Caco-2 (cell line): ENCODE results near the gene RAB32. TPM values are rescaled to one million over a fixed set of nuclear protein-coding genes. Genes with fewer than 3 reads are reported as not detected.
A peak's percentile ranks its signal among the peaks of the same experiment; 100 is the strongest.

Experiments
- BruUV-seq: library from RNA; stranded (reverse); fragments of 400-500 nt; replicated peaks from 2 replicates; lab custom pipeline; 2021; lab: Mats Ljungman, UMichigan
- CTCF ChIA-PET: fragments of 300-600 bp; sonication (Branson Sonifier 250); formaldehyde crosslinking; loops from one replicate; lab custom pipeline; 2022; ENCODE audit warnings: antibody characterized with exemption; lab: Charles Lee
- POLR2A ChIA-PET: fragments of 300-600 bp; sonication (Branson Sonifier 250); formaldehyde crosslinking; loops from one replicate; lab custom pipeline; 2022; ENCODE audit warnings: antibody characterized with exemption; lab: Charles Lee
- DNase-seq, 2 experiments: peaks; one replicate each; pipeline versions ENCODE4 v3.0.0 to v3.0.0-alpha.2; 2020 to 2022
- H3K27me3 ChIP-seq: replicated peaks from 2 replicates; pipeline ENCODE4 v1.6.0; 2011; ENCODE audit warnings: low read length; ENCODE audit not compliant: control insufficient read depth, insufficient read depth
- H3K36me3 ChIP-seq: 2 replicates; pipeline ENCODE4 v1.5.1; 2011; ENCODE audit warnings: low read length; ENCODE audit not compliant: control insufficient read depth, insufficient read depth
- H3K4me1 ChIP-seq: fragments of 250-450 bp; sonication (Bioruptor Pico); 2 replicates; pipeline ENCODE4 v1.5.1; 2020; ENCODE audit warnings: mild to moderate bottlenecking
- H3K4me3 ChIP-seq: 2 replicates; pipeline ENCODE4 v1.5.1; 2011; ENCODE audit warnings: low read depth, mild to moderate bottlenecking, control low read depth, low read length
- H3K9me3 ChIP-seq: fragments of 250-450 bp; sonication (Bioruptor Pico); 2 replicates; pipeline ENCODE4 v1.5.1; 2020; ENCODE audit warnings: mild to moderate bottlenecking, moderate library complexity
- H3K27ac Mint-ChIP-seq: one replicate; pipeline ENCODE4 v1.8.0; 2022; ENCODE audit warnings: mixed read lengths; ENCODE audit not compliant: unreplicated experiment
- H3K27me3 Mint-ChIP-seq: one replicate; pipeline ENCODE4 v1.8.0; 2022; ENCODE audit warnings: mixed read lengths; ENCODE audit not compliant: insufficient read depth, unreplicated experiment
- H3K36me3 Mint-ChIP-seq: one replicate; pipeline ENCODE4 v1.8.0; 2022; ENCODE audit warnings: mild to moderate bottlenecking, mixed read lengths; ENCODE audit not compliant: insufficient read depth, unreplicated experiment
- H3K4me1 Mint-ChIP-seq: one replicate; pipeline ENCODE4 v1.8.0; 2022; ENCODE audit warnings: low read depth, mixed read lengths; ENCODE audit not compliant: unreplicated experiment
- H3K4me3 Mint-ChIP-seq: one replicate; pipeline ENCODE4 v1.8.0; 2022; ENCODE audit warnings: mild to moderate bottlenecking, moderate library complexity, mixed read lengths; ENCODE audit not compliant: unreplicated experiment
- H3K9me3 Mint-ChIP-seq: one replicate; pipeline ENCODE4 v1.8.0; 2022; ENCODE audit warnings: mixed read lengths; ENCODE audit not compliant: unreplicated experiment
- intact Hi-C: fragments of 100-400 bp; cut with micrococcal nuclease; formaldehyde crosslinking; loops from one replicate; pipeline ENCODE4 v1.10.0; 2022; ENCODE audit not compliant: unreplicated experiment
- total RNA-seq: library from RNA; stranded (reverse); gene quantifications from 2 replicates; pipeline ENCODE4 v1.2.3, GENCODE V29; 2022
- TF ChIP-seq, protein P1 (sequence below), 2 experiments: fragments of 200-600 bp in 1 of 2; IDR thresholded peaks; 1 replicate in 1 of 2; 2 replicates in 1 of 2; pipeline versions ENCODE4 v1.5.1 to v1.8.0; 2011 to 2022; ENCODE audit warnings: antibody characterized with exemption in 1 of 2, control low read depth in 1 of 2, inconsistent platforms in 1 of 2, low read depth in 1 of 2, low read length in 1 of 2, mild to moderate bottlenecking in 1 of 2, moderate library complexity in 1 of 2; ENCODE audit not compliant: insufficient read depth in 1 of 2, severe bottlenecking in 1 of 2, unreplicated experiment in 1 of 2

Gene RAB32
- total RNA-seq, 1 experiment from 2014 or later, result 11.8 TPM

DNA sequence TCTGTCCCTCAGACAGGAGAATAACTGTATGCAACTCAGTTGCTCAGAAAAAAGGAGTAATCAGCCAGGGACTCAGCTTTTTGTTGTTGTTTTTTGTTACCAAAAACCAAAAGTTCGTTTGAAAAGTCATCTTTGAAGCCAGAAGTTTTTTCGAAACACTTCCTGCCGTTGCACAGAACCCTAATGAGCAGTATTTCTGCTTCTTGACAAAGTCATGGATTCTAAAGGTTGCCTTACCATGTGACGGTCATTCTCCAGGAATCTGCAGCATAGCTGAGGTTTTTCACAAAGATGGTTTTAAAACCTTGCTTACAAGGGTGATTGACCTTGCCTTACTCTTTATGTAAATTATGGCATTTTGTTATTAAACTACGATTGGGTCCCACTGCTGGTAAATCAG, 1.9 kb downstream of the RAB32 start:
- TF ChIP-seq, protein P1, sequence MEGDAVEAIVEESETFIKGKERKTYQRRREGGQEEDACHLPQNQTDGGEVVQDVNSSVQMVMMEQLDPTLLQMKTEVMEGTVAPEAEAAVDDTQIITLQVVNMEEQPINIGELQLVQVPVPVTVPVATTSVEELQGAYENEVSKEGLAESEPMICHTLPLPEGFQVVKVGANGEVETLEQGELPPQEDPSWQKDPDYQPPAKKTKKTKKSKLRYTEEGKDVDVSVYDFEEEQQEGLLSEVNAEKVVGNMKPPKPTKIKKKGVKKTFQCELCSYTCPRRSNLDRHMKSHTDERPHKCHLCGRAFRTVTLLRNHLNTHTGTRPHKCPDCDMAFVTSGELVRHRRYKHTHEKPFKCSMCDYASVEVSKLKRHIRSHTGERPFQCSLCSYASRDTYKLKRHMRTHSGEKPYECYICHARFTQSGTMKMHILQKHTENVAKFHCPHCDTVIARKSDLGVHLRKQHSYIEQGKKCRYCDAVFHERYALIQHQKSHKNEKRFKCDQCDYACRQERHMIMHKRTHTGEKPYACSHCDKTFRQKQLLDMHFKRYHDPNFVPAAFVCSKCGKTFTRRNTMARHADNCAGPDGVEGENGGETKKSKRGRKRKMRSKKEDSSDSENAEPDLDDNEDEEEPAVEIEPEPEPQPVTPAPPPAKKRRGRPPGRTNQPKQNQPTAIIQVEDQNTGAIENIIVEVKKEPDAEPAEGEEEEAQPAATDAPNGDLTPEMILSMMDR (IDR thresholded peaks at IDR 0.05; ENCODE audit: insufficient read depth in 1 of 2, low read depth in 1 of 2, low read length in 1 of 2, severe bottlenecking in 1 of 2, unreplicated experiment in 1 of 2), result no peak
- no peaks in the 10 kb centered on the region for H3K27me3 ChIP-seq
- peaks cover 8% of the 10 kb centered on the region for H3K4me1 ChIP-seq
- no TSS peak for BruUV-seq
- H3K36me3 Mint-ChIP-seq, result peaks cover 7% of the 10 kb centered on the region
- H3K36me3 ChIP-seq, result no peaks in the 10 kb centered on the region
- no peaks in the 10 kb centered on the region for H3K9me3 ChIP-seq
- intact Hi-C loops, result loop anchor here (10.0 kb wide), 1 partner anchor 581 kb away; the partner anchor contains the start of gene SHPRH
- peak overlapping the region; percentile 93 for H3K4me3 Mint-ChIP-seq
- ChIA-PET POLR2A (no interaction called here), CTCF (no interaction called here)
- no peak overlapping the region for H3K27ac Mint-ChIP-seq
- no peak for DNase-seq
- no peaks in the 10 kb centered on the region for H3K4me1 Mint-ChIP-seq
- no peaks in the 10 kb centered on the region for H3K27me3 Mint-ChIP-seq
- no peaks in the 10 kb centered on the region for H3K9me3 Mint-ChIP-seq
- H3K4me3 ChIP-seq, result no peak overlapping the region

- H3K9me3 ChIP-seq, result no peaks in the 10 kb centered on the region
- ChIA-PET CTCF (no interaction called here), POLR2A (interaction anchor here (0.6 kb wide), 1 partner anchor 709 kb away, joined by 9 read pairs; no protein-coding TSS in a partner anchor)
- no peak overlapping the region for H3K4me3 ChIP-seq
- no TSS peak for BruUV-seq
- Mint-ChIP-seq H3K4me1 (no peaks in the 10 kb centered on the region), H3K36me3 (peaks cover 7% of the 10 kb centered on the region), H3K4me3 (no peak overlapping the region), H3K27ac (no peak overlapping the region), H3K9me3 (no peaks in the 10 kb centered on the region), H3K27me3 (no peaks in the 10 kb centered on the region)
- DNase-seq, result no peak
- no peaks in the 10 kb centered on the region for H3K27me3 ChIP-seq
- H3K36me3 ChIP-seq, result no peaks in the 10 kb centered on the region
- TF ChIP-seq, protein P1 (IDR thresholded peaks at IDR 0.05; ENCODE audit: insufficient read depth in 1 of 2, low read depth in 1 of 2, low read length in 1 of 2, severe bottlenecking in 1 of 2, unreplicated experiment in 1 of 2), result no peak
- peaks cover 8% of the 10 kb centered on the region for H3K4me1 ChIP-seq
- intact Hi-C loops, result loop anchor here (10.0 kb wide), 1 partner anchor 582 kb away; the partner anchor contains the start of gene SHPRH
Measured at GRCh38 chr6:146546443-146547043, 2.9 kb downstream of the RAB32 start.

- Mint-ChIP-seq H3K4me3 (no peak overlapping the region), H3K9me3 (no peaks in the 10 kb centered on the region), H3K27ac (no peak overlapping the region), H3K4me1 (no peaks in the 10 kb centered on the region), H3K36me3 (peaks cover 7% of the 10 kb centered on the region), H3K27me3 (no peaks in the 10 kb centered on the region)
- TF ChIP-seq, protein P1 (IDR thresholded peaks at IDR 0.05; ENCODE audit: insufficient read depth in 1 of 2, low read depth in 1 of 2, low read length in 1 of 2, severe bottlenecking in 1 of 2, unreplicated experiment in 1 of 2), result no peak
- ChIA-PET CTCF (no interaction called here), POLR2A (no interaction called here)
- H3K36me3 ChIP-seq, result no peaks in the 10 kb centered on the region
- H3K4me3 ChIP-seq, result no peak overlapping the region
- H3K27me3 ChIP-seq, result no peaks in the 10 kb centered on the region
- H3K4me1 ChIP-seq, result peaks cover 8% of the 10 kb centered on the region
- H3K9me3 ChIP-seq, result no peaks in the 10 kb centered on the region
- BruUV-seq, result no TSS peak
- intact Hi-C loops, result loop anchor here (10.0 kb wide), 1 partner anchor 583 kb away; the partner anchor contains the start of gene SHPRH
- no peak for DNase-seq
Measured at GRCh38 chr6:146547889-146548288, 4.3 kb downstream of the RAB32 start.
